Activated B cell treated with CpG ODN at 0.5 μM for 24 hours (primary cell): ENCODE measurements around the gene MARK3. TPM values are rescaled to one million over a fixed set of nuclear protein-coding genes. Genes with fewer than 3 reads are reported as not detected.
A peak's percentile ranks its signal among the peaks of the same experiment; 100 is the strongest.
"Not testable (repeated sequence)": the region's sequence is repeated elsewhere in the genome, so short reads cannot be mapped to it uniquely, and the experiment has no call there.

Source experiments
- ATAC-seq: fragments of 200-7000 bp; cut with Tn5 transposase; one replicate; pipeline ENCODE4 v1.10.0; 2021; ENCODE audit warnings: low read depth, mild to moderate bottlenecking, moderate library complexity
- CTCF ChIA-PET: fragments of 350-600 bp; sonication (Branson Sonifier 250); formaldehyde crosslinking; loops from one replicate; lab custom pipeline; 2021; ENCODE audit warnings: antibody characterized with exemption; lab: Charles Lee
- POLR2A ChIA-PET: fragments of 350-600 bp; sonication (Branson Sonifier 250); formaldehyde crosslinking; loops from one replicate; lab custom pipeline; 2021; ENCODE audit warnings: antibody characterized with exemption; lab: Charles Lee
- DNase-seq: peaks from one replicate; pipeline ENCODE4 v3.0.0; 2022
- H3K27ac Mint-ChIP-seq: one replicate; pipeline ENCODE4 v1.8.0; 2020; ENCODE audit warnings: mixed read lengths
- H3K27me3 Mint-ChIP-seq: one replicate; pipeline ENCODE4 v1.8.0; 2021; ENCODE audit warnings: mixed read lengths
- H3K36me3 Mint-ChIP-seq: one replicate; pipeline ENCODE4 v1.8.0; 2021; ENCODE audit warnings: low read depth, mixed read lengths
- H3K4me1 Mint-ChIP-seq: one replicate; pipeline ENCODE4 v1.8.0; 2021; ENCODE audit warnings: mixed read lengths
- H3K4me3 Mint-ChIP-seq: one replicate; pipeline ENCODE4 v1.8.0; 2020; ENCODE audit warnings: mild to moderate bottlenecking, mixed read lengths
- H3K9me3 Mint-ChIP-seq: one replicate; pipeline ENCODE4 v1.8.0; 2020; ENCODE audit warnings: mixed read lengths
- CTCF ChIP-seq: fragments of 200-600 bp; IDR thresholded peaks from one replicate; pipeline ENCODE4 v1.8.0; 2022; ENCODE audit warnings: antibody characterized with exemption, mild to moderate bottlenecking
- intact Hi-C: fragments of 100-400 bp; cut with micrococcal nuclease; formaldehyde crosslinking; loops from one replicate; pipeline ENCODE4 v1.15.1; 2024
- total RNA-seq: library from RNA; stranded (reverse); gene quantifications from 2 replicates; pipeline ENCODE4 v1.2.3, GENCODE V29; 2022

MARK3 gene
- total RNA-seq, 1 donor from 2014 or later, result 110 TPM

GRCh38 chr14:103524002-103524935 lies 139.1 kb downstream of the MARK3 start:
- ATAC-seq (no peak), DNase-seq (no peak)
- CTCF ChIA-PET, result interaction anchor here (1.9 kb wide), 1 partner anchor 23 kb away, joined by 8 read pairs; no protein-coding TSS in a partner anchor
- Mint-ChIP-seq H3K9me3 (no peaks in the 10 kb centered on the region), H3K27ac (no peak overlapping the region), H3K4me1 (peaks cover 51% of the 10 kb centered on the region), H3K4me3 (no peak overlapping the region), H3K36me3 (peaks cover 1% of the 10 kb centered on the region), H3K27me3 (no peaks in the 10 kb centered on the region)
- POLR2A ChIA-PET, result no interaction called here
- intact Hi-C loops, result loop anchor here (10.0 kb wide), 2 partner anchors 189 to 759 kb away; partner anchors contain the start of gene EIF5
- TF ChIP-seq CTCF, result no peak

- not testable (repeated sequence) for DNase-seq
- peak overlapping the region; percentile 12 for H3K27ac Mint-ChIP-seq
These were observed 140.4 kb downstream of the MARK3 start for GRCh38 chr14:103525430-103526246.

GRCh38 chr14:103526247-103526913 lies 141.2 kb downstream of the MARK3 start:
- POLR2A ChIA-PET, result interaction anchor here (0.6 to 1.7 kb wide), 8 partner anchors 8 to 192 kb away, joined by 3 to 15 read pairs (median 5); partner anchors contain the start of genes BAG5, COA8, EIF5 and KLC1
- intact Hi-C loops, result loop anchor here (10.0 kb wide), 2 partner anchors 192 to 762 kb away; partner anchors contain the start of gene EIF5
- no peak for TF ChIP-seq CTCF
- H3K27me3 Mint-ChIP-seq, result no peaks in the 10 kb centered on the region
- H3K27ac Mint-ChIP-seq, result peak overlapping the region; percentile 96
- H3K4me1 Mint-ChIP-seq, result peaks cover 62% of the 10 kb centered on the region
- DNase-seq, result no peak
- CTCF ChIA-PET, result interaction anchor here (3.3 kb wide), 1 partner anchor 8 kb away, joined by 16 read pairs; no protein-coding TSS in a partner anchor
- H3K4me3 Mint-ChIP-seq, result no peak overlapping the region
- peaks cover 8% of the 10 kb centered on the region for H3K36me3 Mint-ChIP-seq
- ATAC-seq, result no peak
- H3K9me3 Mint-ChIP-seq, result no peaks in the 10 kb centered on the region

More at GRCh38 chr14:103525430-103526246, 140.4 kb downstream of the MARK3 start:
- intact Hi-C loops, result loop anchor here (10.0 kb wide), 2 partner anchors 191 to 761 kb away; partner anchors contain the start of gene EIF5
- H3K9me3 Mint-ChIP-seq, ATAC-seq, CTCF ChIA-PET, POLR2A ChIA-PET, H3K4me3 Mint-ChIP-seq, H3K27me3 Mint-ChIP-seq, H3K36me3 Mint-ChIP-seq: not testable (repeated sequence)
- peaks cover 56% of the 10 kb centered on the region for H3K4me1 Mint-ChIP-seq

- DNase-seq (no peak), ATAC-seq (no peak)
- Mint-ChIP-seq H3K27ac (peak overlapping the region; percentile 96), H3K4me1 (peaks cover 66% of the 10 kb centered on the region), H3K9me3 (no peaks in the 10 kb centered on the region), H3K36me3 (peaks cover 12% of the 10 kb centered on the region), H3K27me3 (no peaks in the 10 kb centered on the region), H3K4me3 (peak overlapping the region; percentile 92)
- intact Hi-C loops, result loop anchor here (1.0 to 10.0 kb wide), 4 partner anchors 35 to 762 kb away; partner anchors contain the start of genes BAG5, COA8, EIF5 and KLC1
- POLR2A ChIA-PET, result interaction anchor here (0.6 to 1.7 kb wide), 9 partner anchors 8 to 193 kb away, joined by 3 to 15 read pairs (median 4); partner anchors contain the start of genes BAG5, COA8, EIF5 and KLC1
- CTCF ChIA-PET, result interaction anchor here (1.1 to 3.3 kb wide), 2 partner anchors 8 to 20 kb away, joined by 3 to 16 read pairs; no protein-coding TSS in a partner anchor
- no peak for TF ChIP-seq CTCF
These were observed 141.7 kb downstream of the MARK3 start for GRCh38 chr14:103526914-103527248.
